ENCODE data around the gene XPR1.

The XPR1 gene

GRCh38 chr1:180603850-180604226, 28.0 kb upstream of the XPR1 start:
- in situ Hi-C loops (cut with MboI; ENCODE audit: low sequenced_read_pairs): no loop called here
- H3K27me3 ChIP-seq (ENCODE audit: low read depth): no peaks in the 10 kb centered on the region
- no peak overlapping the region for H3K4me3 ChIP-seq
- H3K36me3 ChIP-seq (replicated peaks): no peaks in the 10 kb centered on the region
- no peaks in the 10 kb centered on the region for H3K9me3 ChIP-seq
- peaks cover 7% of the 10 kb centered on the region for H3K4me1 ChIP-seq
- DNase-seq (ENCODE audit: low spot score in 2 of 2): no peak

GRCh38 chr1:180606155-180606554, 25.7 kb upstream of the XPR1 start:
- no peaks in the 10 kb centered on the region for H3K27me3 ChIP-seq (ENCODE audit: low read depth)
- DNase-seq (ENCODE audit: low spot score in 2 of 2): peak in 1 of 2 experiments; percentile 22
- H3K9me3 ChIP-seq: no peaks in the 10 kb centered on the region
- no peak overlapping the region for H3K4me3 ChIP-seq
- peaks cover 7% of the 10 kb centered on the region for H3K4me1 ChIP-seq
- no peaks in the 10 kb centered on the region for H3K36me3 ChIP-seq (replicated peaks)
- in situ Hi-C loops (cut with MboI; ENCODE audit: low sequenced_read_pairs): no loop called here

- Histone ChIP-seq H3K4me3 (no peak overlapping the region), H3K27me3 (ENCODE audit: low read depth) (no peaks in the 10 kb centered on the region), H3K4me1 (peaks cover 15% of the 10 kb centered on the region), H3K36me3 (replicated peaks) (no peaks in the 10 kb centered on the region), H3K9me3 (no peaks in the 10 kb centered on the region)
- no peak for DNase-seq (ENCODE audit: low spot score in 2 of 2)
- in situ Hi-C loops (cut with MboI; ENCODE audit: low sequenced_read_pairs): no loop called here
Measured at GRCh38 chr1:180609643-180610555, 21.9 kb upstream of the XPR1 start.

- in situ Hi-C loops (cut with MboI; ENCODE audit: low sequenced_read_pairs): no loop called here
- DNase-seq (ENCODE audit: low spot score in 2 of 2): no peak
- H3K9me3 ChIP-seq: no peaks in the 10 kb centered on the region
- no peak overlapping the region for H3K4me3 ChIP-seq
- no peaks in the 10 kb centered on the region for H3K36me3 ChIP-seq (replicated peaks)
- H3K4me1 ChIP-seq: peaks cover 15% of the 10 kb centered on the region
- no peaks in the 10 kb centered on the region for H3K27me3 ChIP-seq (ENCODE audit: low read depth)
Measured at GRCh38 chr1:180610556-180611015, 21.2 kb upstream of the XPR1 start.

- Histone ChIP-seq H3K27me3 (ENCODE audit: low read depth) (no peaks in the 10 kb centered on the region), H3K4me3 (no peak overlapping the region), H3K4me1 (peaks cover 14% of the 10 kb centered on the region), H3K36me3 (replicated peaks) (no peaks in the 10 kb centered on the region), H3K9me3 (no peaks in the 10 kb centered on the region)
- no peak for DNase-seq (ENCODE audit: low spot score in 2 of 2)
- in situ Hi-C loops (cut with MboI; ENCODE audit: low sequenced_read_pairs): no loop called here
Measured at GRCh38 chr1:180611016-180611930, 20.5 kb upstream of the XPR1 start.

GRCh38 chr1:180612632-180613031, 19.2 kb upstream of the XPR1 start:
- in situ Hi-C loops (cut with MboI; ENCODE audit: low sequenced_read_pairs): no loop called here
- Histone ChIP-seq H3K9me3 (no peaks in the 10 kb centered on the region), H3K36me3 (replicated peaks) (no peaks in the 10 kb centered on the region), H3K4me3 (no peak overlapping the region), H3K27me3 (ENCODE audit: low read depth) (no peaks in the 10 kb centered on the region), H3K4me1 (peaks cover 8% of the 10 kb centered on the region)
- no peak for DNase-seq (ENCODE audit: low spot score in 2 of 2)

GRCh38 chr1:180614730-180615129, 17.1 kb upstream of the XPR1 start:
- Histone ChIP-seq H3K9me3 (no peaks in the 10 kb centered on the region), H3K27me3 (ENCODE audit: low read depth) (no peaks in the 10 kb centered on the region), H3K36me3 (replicated peaks) (no peaks in the 10 kb centered on the region), H3K4me3 (no peak overlapping the region), H3K4me1 (peaks cover 8% of the 10 kb centered on the region)
- DNase-seq (ENCODE audit: low spot score in 2 of 2): no peak
- in situ Hi-C loops (cut with MboI; ENCODE audit: low sequenced_read_pairs): no loop called here

GRCh38 chr1:180615493-180616290, 16.1 kb upstream of the XPR1 start:
- Histone ChIP-seq H3K4me1 (peaks cover 8% of the 10 kb centered on the region), H3K4me3 (no peak overlapping the region), H3K36me3 (replicated peaks) (no peaks in the 10 kb centered on the region), H3K27me3 (ENCODE audit: low read depth) (no peaks in the 10 kb centered on the region), H3K9me3 (no peaks in the 10 kb centered on the region)
- in situ Hi-C loops (cut with MboI; ENCODE audit: low sequenced_read_pairs): no loop called here
- DNase-seq (ENCODE audit: low spot score in 2 of 2): no peak

- DNase-seq (ENCODE audit: low spot score in 2 of 2): no peak
- Histone ChIP-seq H3K4me3 (no peak overlapping the region), H3K27me3 (ENCODE audit: low read depth) (no peaks in the 10 kb centered on the region), H3K36me3 (replicated peaks) (no peaks in the 10 kb centered on the region), H3K9me3 (no peaks in the 10 kb centered on the region), H3K4me1 (peaks cover 15% of the 10 kb centered on the region)
- in situ Hi-C loops (cut with MboI; ENCODE audit: low sequenced_read_pairs): no loop called here
Measured at GRCh38 chr1:180616439-180616838, 15.4 kb upstream of the XPR1 start.

GRCh38 chr1:180617774-180618395, 13.9 kb upstream of the XPR1 start:
- in situ Hi-C loops (cut with MboI; ENCODE audit: low sequenced_read_pairs): no loop called here
- H3K9me3 ChIP-seq: no peaks in the 10 kb centered on the region
- H3K27me3 ChIP-seq (ENCODE audit: low read depth): no peaks in the 10 kb centered on the region
- peaks cover 12% of the 10 kb centered on the region for H3K4me1 ChIP-seq
- DNase-seq (ENCODE audit: low spot score in 2 of 2): no peak
- H3K36me3 ChIP-seq (replicated peaks): no peaks in the 10 kb centered on the region
- no peak overlapping the region for H3K4me3 ChIP-seq

- Histone ChIP-seq H3K4me3 (no peak overlapping the region), H3K27me3 (ENCODE audit: low read depth) (no peaks in the 10 kb centered on the region), H3K36me3 (replicated peaks) (no peaks in the 10 kb centered on the region), H3K4me1 (peaks cover 12% of the 10 kb centered on the region), H3K9me3 (no peaks in the 10 kb centered on the region)
- in situ Hi-C loops (cut with MboI; ENCODE audit: low sequenced_read_pairs): no loop called here
- no peak for DNase-seq (ENCODE audit: low spot score in 2 of 2)
Measured at GRCh38 chr1:180620581-180620980, 11.2 kb upstream of the XPR1 start.

- Histone ChIP-seq H3K9me3 (no peaks in the 10 kb centered on the region), H3K4me1 (peaks cover 12% of the 10 kb centered on the region), H3K36me3 (replicated peaks) (no peaks in the 10 kb centered on the region), H3K27me3 (ENCODE audit: low read depth) (no peaks in the 10 kb centered on the region), H3K4me3 (no peak overlapping the region)
- DNase-seq (ENCODE audit: low spot score in 2 of 2): no peak
- in situ Hi-C loops (cut with MboI; ENCODE audit: low sequenced_read_pairs): no loop called here
Measured at GRCh38 chr1:180622658-180623508, 8.9 kb upstream of the XPR1 start.
